Kidney capillary endothelial cell (primary cell): ENCODE data around the gene OBI1.

Experiments used
- DNase-seq: peaks from one replicate; pipeline ENCODE4 v3.0.0-alpha.2; 2018; ENCODE audit warnings: low spot score

Gene OBI1

DNA sequence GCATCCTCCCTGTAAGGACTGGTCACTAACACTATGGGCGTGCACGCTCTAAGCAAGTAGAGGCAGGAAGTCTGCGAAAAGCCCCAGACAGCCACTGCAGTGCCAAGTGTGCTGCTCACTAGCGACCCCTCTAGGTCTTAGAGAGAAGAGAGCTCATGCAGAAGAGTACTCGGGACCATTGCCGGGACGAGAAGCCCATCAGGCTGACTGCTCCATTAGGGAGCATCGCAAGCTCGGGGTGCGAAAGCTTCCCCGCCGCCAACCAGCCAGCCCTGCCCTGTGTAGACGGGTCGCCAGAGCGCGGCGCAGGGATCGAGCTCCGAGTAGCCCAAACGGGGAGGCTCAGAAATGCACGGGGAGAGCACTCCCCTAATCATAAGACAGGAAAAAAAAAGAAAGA lies 72.2 kb downstream of the OBI1 start:
- no peak for DNase-seq

- DNase-seq = no peak
These were observed 82.7 kb downstream of the OBI1 start for GRCh38 chr13:78576261-78576660.

DNA sequence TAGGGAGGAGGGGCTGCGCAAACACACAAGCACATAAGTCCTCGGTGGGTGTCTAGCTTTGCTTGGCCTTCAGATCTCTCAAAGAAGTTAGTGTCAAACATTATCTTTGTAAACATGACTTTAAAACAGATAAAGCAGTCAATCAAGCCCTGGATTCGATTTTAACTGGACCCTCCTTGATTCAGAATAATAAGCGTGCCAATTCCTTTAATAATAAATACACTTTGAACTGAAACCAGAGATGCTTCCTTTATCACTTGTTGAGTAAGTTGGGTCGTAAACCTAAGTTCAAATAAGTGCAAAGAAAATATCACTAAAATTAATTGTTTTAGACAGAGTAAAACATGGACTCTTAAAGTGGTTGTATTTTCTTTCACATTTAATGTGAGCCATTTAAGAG lies 86.5 kb downstream of the OBI1 start:
- no peak for DNase-seq

GRCh38 chr13:78569029-78569428 lies 89.9 kb downstream of the OBI1 start:
- no peak for DNase-seq

GRCh38 chr13:78566631-78567030 lies 92.3 kb downstream of the OBI1 start:
- no peak for DNase-seq
